HEK293 (cell line): ENCODE data around the gene EFCAB9.
"Not testable (repeated sequence)": the region's sequence is repeated elsewhere in the genome, so short reads cannot be mapped to it uniquely, and the experiment has no call there.

ENCODE experiments used
- CTCF ChIA-PET: fragments of 350-600 bp; formaldehyde crosslinking; extraction: SDS; loops from one replicate; lab custom pipeline; 2021; ENCODE audit warnings: antibody characterized with exemption; lab: Yijun Ruan, JAX
- POLR2A ChIA-PET: fragments of 300-600 bp; formaldehyde crosslinking; extraction: SDS; loops from one replicate; lab custom pipeline; 2020; ENCODE audit warnings: antibody characterized with exemption, inconsistent platforms; lab: Yijun Ruan, JAX
- H3K27ac ChIP-seq: fragments of 200-500 bp; sonication (Bioruptor generic); 2 replicates; pipeline ENCODE4 v1.5.1; 2014; ENCODE audit warnings: low read depth, low read length, control low read depth, inconsistent platforms; ENCODE audit errors: extremely low read depth
- H3K36me3 ChIP-seq, 2 experiments: fragments of 200-500 bp in 1 of 2; sonication (Bioruptor generic) in 1 of 2; 1 replicate in 1 of 2; 2 replicates in 1 of 2; pipeline ENCODE4 v1.5.1; 2014 to 2017; ENCODE audit warnings: inconsistent platforms in 2 of 2, low read length in 2 of 2; ENCODE audit not compliant: control insufficient read depth in 2 of 2, insufficient read depth in 1 of 2
- H3K4me1 ChIP-seq: fragments of 200-500 bp; sonication (Bioruptor generic); 2 replicates; pipeline ENCODE4 v1.5.1; 2014; ENCODE audit warnings: mild to moderate bottlenecking, low read length, inconsistent platforms; ENCODE audit not compliant: control insufficient read depth, insufficient read depth
- H3K4me3 ChIP-seq: 2 replicates; pipeline ENCODE4 v1.5.1; 2011; ENCODE audit warnings: low read depth, mild to moderate bottlenecking, control low read depth, low read length, moderate library complexity
- H3K9me3 ChIP-seq: fragments of 200-500 bp; sonication (Bioruptor generic); 2 replicates; pipeline ENCODE4 v1.5.1; 2014; ENCODE audit warnings: low read depth, low read length, inconsistent platforms; ENCODE audit not compliant: control insufficient read depth, insufficient read depth
- EGR2 ChIP-seq: fragments of 450-650 bp; formaldehyde crosslinking; IDR thresholded peaks from 2 replicates; pipeline ENCODE4 v1.5.1; 2016; ENCODE audit warnings: low read depth, missing biosample characterization, missing genetic modification characterization
- ZBTB1 ChIP-seq: fragments of 450-650 bp; formaldehyde crosslinking; IDR thresholded peaks from 2 replicates; pipeline ENCODE4 v1.5.1; 2016; ENCODE audit warnings: missing biosample characterization, missing genetic modification characterization
- ZFHX2 ChIP-seq: fragments of 450-650 bp; formaldehyde crosslinking; conservative IDR thresholded peaks from 2 replicates; pipeline ENCODE4 v1.5.1; 2016; ENCODE audit warnings: missing biosample characterization, missing genetic modification characterization
- ZNF341 ChIP-seq: fragments of 450-650 bp; formaldehyde crosslinking; IDR thresholded peaks from 2 replicates; pipeline ENCODE4; 2016; ENCODE audit warnings: low read depth, missing biosample characterization, missing genetic modification characterization
- ZNF830 ChIP-seq: fragments of 450-650 bp; IDR thresholded peaks from 2 replicates; pipeline ENCODE4 v1.5.0; 2018; ENCODE audit warnings: missing biosample characterization, missing genetic modification characterization, low read depth, mild to moderate bottlenecking, moderate library complexity
- ZSCAN4 ChIP-seq: fragments of 450-650 bp; formaldehyde crosslinking; IDR thresholded peaks from 2 replicates; pipeline ENCODE4 v1.5.1; 2017; ENCODE audit warnings: missing biosample characterization, missing genetic modification characterization
- TF ChIP-seq, protein P1 (sequence below): fragments of 450-650 bp; formaldehyde crosslinking; IDR thresholded peaks from 2 replicates; pipeline ENCODE4 v1.5.1; 2016; ENCODE audit warnings: missing biosample characterization, missing genetic modification characterization
- TF ChIP-seq, protein P2 (sequence below): fragments of 450-650 bp; formaldehyde crosslinking; IDR thresholded peaks from 2 replicates; pipeline ENCODE4 v1.5.1; 2016; ENCODE audit warnings: missing biosample characterization, missing genetic modification characterization

The EFCAB9 gene

DNA sequence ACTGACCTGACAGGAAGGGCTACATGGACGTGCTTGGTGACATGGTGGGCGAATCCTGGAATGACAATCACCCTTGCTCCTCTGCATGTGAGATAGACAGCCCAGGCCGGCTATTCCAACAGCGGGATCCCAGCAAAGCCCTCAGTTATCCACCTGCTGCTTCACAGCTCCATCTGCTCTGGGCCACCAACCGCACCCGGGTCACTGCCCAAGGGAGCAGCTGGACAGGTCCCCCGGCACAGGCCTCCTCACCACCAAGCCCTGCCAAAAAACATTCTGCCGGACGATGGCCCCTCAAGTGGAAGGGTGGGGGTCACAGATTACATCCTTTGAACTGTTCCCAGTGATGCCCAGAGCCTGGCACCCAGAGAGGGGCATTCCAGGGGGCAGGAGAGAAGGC, 45.6 kb upstream of the EFCAB9 start:
- ChIA-PET CTCF (no interaction called here), POLR2A (no interaction called here)

GRCh38 chr5:172149073-172149472, 44.9 kb upstream of the EFCAB9 start:
- Histone ChIP-seq H3K4me3 (no peak overlapping the region), H3K9me3 (no peaks in the 10 kb centered on the region), H3K27ac (no peak overlapping the region), H3K4me1 (no peaks in the 10 kb centered on the region), H3K36me3 (peaks cover 0 to 10% of the 10 kb centered on the region in 2 experiments; a peak in 1 of 3 replicates)
- ChIA-PET CTCF (no interaction called here), POLR2A (no interaction called here)
- TF ChIP-seq, protein P1, sequence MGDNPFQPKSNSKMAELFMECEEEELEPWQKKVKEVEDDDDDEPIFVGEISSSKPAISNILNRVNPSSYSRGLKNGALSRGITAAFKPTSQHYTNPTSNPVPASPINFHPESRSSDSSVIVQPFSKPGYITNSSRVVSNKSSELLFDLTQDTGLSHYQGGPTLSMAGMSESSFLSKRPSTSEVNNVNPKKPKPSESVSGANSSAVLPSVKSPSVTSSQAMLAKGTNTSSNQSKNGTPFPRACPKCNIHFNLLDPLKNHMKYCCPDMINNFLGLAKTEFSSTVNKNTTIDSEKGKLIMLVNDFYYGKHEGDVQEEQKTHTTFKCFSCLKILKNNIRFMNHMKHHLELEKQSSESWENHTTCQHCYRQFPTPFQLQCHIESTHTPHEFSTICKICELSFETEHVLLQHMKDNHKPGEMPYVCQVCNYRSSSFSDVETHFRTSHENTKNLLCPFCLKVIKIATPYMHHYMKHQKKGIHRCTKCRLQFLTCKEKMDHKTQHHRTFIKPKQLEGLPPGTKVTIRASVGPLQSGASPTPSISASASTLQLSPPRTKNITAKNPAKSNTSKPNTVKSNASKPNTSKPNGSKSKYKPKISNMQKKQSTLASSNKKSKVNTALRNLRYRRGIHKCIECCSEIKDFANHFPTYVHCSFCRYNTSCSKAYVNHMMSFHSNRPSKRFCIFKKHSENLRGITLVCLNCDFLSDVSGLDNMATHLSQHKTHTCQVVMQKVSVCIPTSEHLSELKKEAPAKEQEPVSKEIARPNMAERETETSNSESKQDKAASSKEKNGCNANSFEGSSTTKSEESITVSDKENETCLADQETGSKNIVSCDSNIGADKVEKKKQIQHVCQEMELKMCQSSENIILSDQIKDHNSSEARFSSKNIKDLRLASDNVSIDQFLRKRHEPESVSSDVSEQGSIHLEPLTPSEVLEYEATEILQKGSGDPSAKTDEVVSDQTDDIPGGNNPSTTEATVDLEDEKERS = no peak
- TF ChIP-seq, protein P2, sequence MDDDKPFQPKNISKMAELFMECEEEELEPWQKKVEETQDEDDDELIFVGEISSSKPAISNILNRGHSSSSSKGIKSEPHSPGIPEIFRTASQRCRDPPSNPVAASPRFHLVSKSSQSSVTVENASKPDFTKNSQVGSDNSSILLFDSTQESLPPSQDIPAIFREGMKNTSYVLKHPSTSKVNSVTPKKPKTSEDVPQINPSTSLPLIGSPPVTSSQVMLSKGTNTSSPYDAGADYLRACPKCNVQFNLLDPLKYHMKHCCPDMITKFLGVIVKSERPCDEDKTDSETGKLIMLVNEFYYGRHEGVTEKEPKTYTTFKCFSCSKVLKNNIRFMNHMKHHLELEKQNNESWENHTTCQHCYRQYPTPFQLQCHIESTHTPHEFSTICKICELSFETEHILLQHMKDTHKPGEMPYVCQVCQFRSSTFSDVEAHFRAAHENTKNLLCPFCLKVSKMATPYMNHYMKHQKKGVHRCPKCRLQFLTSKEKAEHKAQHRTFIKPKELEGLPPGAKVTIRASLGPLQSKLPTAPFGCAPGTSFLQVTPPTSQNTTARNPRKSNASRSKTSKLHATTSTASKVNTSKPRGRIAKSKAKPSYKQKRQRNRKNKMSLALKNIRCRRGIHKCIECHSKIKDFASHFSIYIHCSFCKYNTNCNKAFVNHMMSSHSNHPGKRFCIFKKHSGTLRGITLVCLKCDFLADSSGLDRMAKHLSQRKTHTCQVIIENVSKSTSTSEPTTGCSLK (tag by site-specific recombination) = no peak
- TF ChIP-seq EGR2 (tag by site-specific recombination) (peak; percentile 45), ZNF830 (tag by site-specific recombination) (no peak), ZFHX2 (tag by site-specific recombination) (peak; percentile 25; the same call in 1 of the 2 replicates), ZNF341 (tag by site-specific recombination) (no peak)

More for the DNA sequence above, 45.6 kb upstream of the EFCAB9 start:
- peaks cover 0 to 7% of the 10 kb centered on the region in 2 experiments; a peak in 1 of 3 replicates for H3K36me3 ChIP-seq
- H3K9me3 ChIP-seq = no peaks in the 10 kb centered on the region
- no peak for TF ChIP-seq ZBTB1 (tag by site-specific recombination)
- peak; percentile 48; the same call in 1 of the 2 replicates for TF ChIP-seq ZNF341 (tag by site-specific recombination)
- no peaks in the 10 kb centered on the region for H3K4me1 ChIP-seq
- H3K4me3 ChIP-seq = no peak overlapping the region
- H3K27ac ChIP-seq = no peak overlapping the region

- H3K4me3 ChIP-seq, H3K9me3 ChIP-seq, H3K4me1 ChIP-seq, H3K27ac ChIP-seq, CTCF ChIA-PET: not testable (repeated sequence)
- H3K36me3 ChIP-seq = peaks cover 0 to 14% of the 10 kb centered on the region in 2 experiments; a peak in 1 of 3 replicates
- POLR2A ChIA-PET = interaction anchor here (0.7 kb wide), 1 partner anchor 416 kb away, joined by 4 read pairs; no protein-coding TSS in a partner anchor
- TF ChIP-seq ZSCAN4 = 0 out of 2 replicates have a peak, but pooled peaks have one; percentile 52
Measured at GRCh38 chr5:172149481-172149880, 44.5 kb upstream of the EFCAB9 start.
